OCI-LY3 (cell line): ENCODE data around the gene DOP1A.

Experiments
- H2AFZ ChIP-seq: fragments of 200-600, 300-600 bp; shearing (Covaris generic); 2 replicates; pipeline ENCODE4 v1.6.0; 2014; ENCODE audit warnings: antibody characterized with exemption, low read depth, low read length
- H3K27ac ChIP-seq: fragments of 200-600, 300-600 bp; sonication (generic); 2 replicates; pipeline ENCODE4 v1.5.1; 2014; ENCODE audit warnings: mild to moderate bottlenecking, low read length, moderate library complexity, mixed read lengths
- H3K27me3 ChIP-seq: fragments of 200-600, 300-600 bp; sonication (generic); 2 replicates; pipeline ENCODE4 v1.6.1; 2014; ENCODE audit warnings: low read depth, low read length, mixed read lengths
- H3K36me3 ChIP-seq: fragments of 200-600, 300-600 bp; sonication (generic); replicated peaks from 2 replicates; pipeline ENCODE3; 2014; ENCODE audit warnings: low read depth, low read length, mixed read lengths
- H3K4me1 ChIP-seq: fragments of 300-600, 200-600 bp; sonication (generic); 2 replicates; pipeline ENCODE4 v1.6.1; 2014; ENCODE audit warnings: low read length, mixed read lengths
- H3K4me2 ChIP-seq: fragments of 200-600, 300-600 bp; sonication (generic); 2 replicates; pipeline ENCODE4 v1.6.1; 2014; ENCODE audit warnings: low read length, mixed read lengths
- H3K4me3 ChIP-seq: fragments of 300-600, 200-600 bp; sonication (generic); 2 replicates; pipeline ENCODE4 v1.5.1; 2014; ENCODE audit warnings: antibody characterized with exemption, mild to moderate bottlenecking, low read length, moderate library complexity
- H3K79me2 ChIP-seq: fragments of 300-600, 200-600 bp; shearing (Covaris generic); 2 replicates; pipeline ENCODE4 v1.6.1; 2014; ENCODE audit warnings: mild to moderate bottlenecking, low read length, mixed read lengths
- H3K9ac ChIP-seq: fragments of 300-600, 200-600 bp; shearing (Covaris generic); 2 replicates; pipeline ENCODE4 v1.6.0; 2014; ENCODE audit warnings: mild to moderate bottlenecking, low read length, moderate library complexity
- H3K9me3 ChIP-seq: fragments of 200-600, 300-600 bp; shearing (Covaris generic); 2 replicates; pipeline ENCODE4 v1.6.1; 2014; ENCODE audit warnings: low read length, mixed read lengths; ENCODE audit not compliant: insufficient read depth
- H4K20me1 ChIP-seq: fragments of 200-600, 300-600 bp; sonication (generic); 2 replicates; pipeline ENCODE4 v1.6.1; 2016; ENCODE audit warnings: low read length, mixed read lengths; ENCODE audit not compliant: insufficient read depth
- EZH2phosphoT487 ChIP-seq: fragments of 200-600 bp; shearing (Covaris generic); IDR thresholded peaks from 2 replicates; pipeline ENCODE4 v1.6.1; 2018; ENCODE audit warnings: antibody characterized with exemption, mixed run types, low read depth
- TF ChIP-seq, protein P1 (sequence below): fragments of 200-600, 300-600 bp; sonication (generic); IDR thresholded peaks from 2 replicates; pipeline ENCODE4 v1.5.1; 2014; ENCODE audit warnings: antibody characterized with exemption, low read length, low read depth

The DOP1A gene

DNA sequence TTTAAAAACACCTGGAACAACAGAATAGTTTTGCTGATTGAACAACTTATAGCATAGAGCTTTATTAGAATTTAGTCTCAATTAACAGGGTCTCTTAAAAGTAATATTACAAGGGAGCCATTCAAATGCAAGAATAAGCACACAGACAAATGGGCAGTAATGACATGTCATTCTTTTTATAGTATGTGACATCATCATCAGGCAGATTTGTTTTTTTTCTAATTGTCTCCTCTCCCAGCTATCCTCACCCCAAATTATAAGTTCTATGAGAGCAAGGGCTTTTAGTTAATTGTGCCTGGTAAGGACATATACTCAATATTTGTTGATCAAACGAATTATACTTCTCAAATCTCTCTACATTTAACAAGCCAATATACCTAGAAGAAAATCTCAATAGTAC lies 114.6 kb downstream of the DOP1A start:
- H3K79me2 ChIP-seq = 0 out of 2 replicates have a peak, but pooled peaks cover 3% of the 10 kb centered on the region
- H2AFZ ChIP-seq = no peak overlapping the region
- TF ChIP-seq EZH2phosphoT487 = no peak
- TF ChIP-seq, protein P1, sequence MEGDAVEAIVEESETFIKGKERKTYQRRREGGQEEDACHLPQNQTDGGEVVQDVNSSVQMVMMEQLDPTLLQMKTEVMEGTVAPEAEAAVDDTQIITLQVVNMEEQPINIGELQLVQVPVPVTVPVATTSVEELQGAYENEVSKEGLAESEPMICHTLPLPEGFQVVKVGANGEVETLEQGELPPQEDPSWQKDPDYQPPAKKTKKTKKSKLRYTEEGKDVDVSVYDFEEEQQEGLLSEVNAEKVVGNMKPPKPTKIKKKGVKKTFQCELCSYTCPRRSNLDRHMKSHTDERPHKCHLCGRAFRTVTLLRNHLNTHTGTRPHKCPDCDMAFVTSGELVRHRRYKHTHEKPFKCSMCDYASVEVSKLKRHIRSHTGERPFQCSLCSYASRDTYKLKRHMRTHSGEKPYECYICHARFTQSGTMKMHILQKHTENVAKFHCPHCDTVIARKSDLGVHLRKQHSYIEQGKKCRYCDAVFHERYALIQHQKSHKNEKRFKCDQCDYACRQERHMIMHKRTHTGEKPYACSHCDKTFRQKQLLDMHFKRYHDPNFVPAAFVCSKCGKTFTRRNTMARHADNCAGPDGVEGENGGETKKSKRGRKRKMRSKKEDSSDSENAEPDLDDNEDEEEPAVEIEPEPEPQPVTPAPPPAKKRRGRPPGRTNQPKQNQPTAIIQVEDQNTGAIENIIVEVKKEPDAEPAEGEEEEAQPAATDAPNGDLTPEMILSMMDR = no peak
- H3K27me3 ChIP-seq = no peaks in the 10 kb centered on the region
- no peak overlapping the region for H3K27ac ChIP-seq
- no peak overlapping the region for H3K4me3 ChIP-seq
- no peak overlapping the region for H3K9ac ChIP-seq
- no peaks in the 10 kb centered on the region for H3K9me3 ChIP-seq
- H3K36me3 ChIP-seq = peaks cover 80% of the 10 kb centered on the region
- no peaks in the 10 kb centered on the region for H3K4me1 ChIP-seq
- H4K20me1 ChIP-seq = peaks cover 16% of the 10 kb centered on the region; the same call in 1 of the 2 replicates
- no peak overlapping the region for H3K4me2 ChIP-seq

DNA sequence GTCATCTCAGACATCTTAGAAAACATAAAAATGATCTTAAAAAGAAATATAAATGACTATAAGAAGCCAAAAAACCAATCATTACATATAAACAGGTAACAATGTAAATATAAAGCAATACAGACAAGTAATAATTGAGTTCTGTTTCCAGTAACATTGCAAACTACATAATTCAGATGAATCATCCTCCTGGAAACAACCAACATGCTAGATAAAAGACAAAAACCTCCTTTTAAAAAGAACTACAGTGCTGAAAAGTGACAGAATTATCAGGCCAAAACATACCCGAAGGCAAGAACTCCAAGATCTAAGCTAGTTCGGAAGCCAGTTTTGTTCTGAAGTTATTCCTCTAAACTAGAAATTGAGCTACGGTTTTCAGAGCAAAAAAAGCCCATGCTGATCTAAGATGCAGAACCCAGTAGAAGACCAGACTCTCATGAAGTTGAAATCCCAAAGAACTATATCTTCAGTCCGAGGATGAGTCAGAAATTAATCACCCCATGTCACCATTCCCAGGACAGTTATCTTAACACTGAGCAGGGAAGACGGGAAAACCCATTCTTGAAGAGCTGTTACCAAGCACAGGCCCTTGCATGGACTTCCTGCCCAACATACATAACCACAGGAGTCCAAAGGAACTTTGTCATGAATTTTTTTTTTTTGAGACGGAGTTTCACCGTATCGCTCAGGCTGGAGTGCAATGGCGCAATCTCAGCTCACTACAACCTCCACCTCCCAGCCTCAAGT lies 115.8 kb downstream of the DOP1A start:
- no peak overlapping the region for H3K4me2 ChIP-seq
- TF ChIP-seq, protein P1 = no peak
- TF ChIP-seq EZH2phosphoT487 = no peak
- no peak overlapping the region for H3K27ac ChIP-seq
- no peak overlapping the region for H3K4me3 ChIP-seq
- peaks cover 77% of the 10 kb centered on the region for H3K36me3 ChIP-seq
- peaks cover 17% of the 10 kb centered on the region; the same call in 1 of the 2 replicates for H4K20me1 ChIP-seq
- H3K27me3 ChIP-seq = no peaks in the 10 kb centered on the region
- H2AFZ ChIP-seq = no peak overlapping the region
- no peaks in the 10 kb centered on the region for H3K9me3 ChIP-seq
- H3K79me2 ChIP-seq = 0 out of 2 replicates have a peak, but pooled peaks cover 3% of the 10 kb centered on the region
- H3K4me1 ChIP-seq = no peaks in the 10 kb centered on the region
- no peak overlapping the region for H3K9ac ChIP-seq

DNA sequence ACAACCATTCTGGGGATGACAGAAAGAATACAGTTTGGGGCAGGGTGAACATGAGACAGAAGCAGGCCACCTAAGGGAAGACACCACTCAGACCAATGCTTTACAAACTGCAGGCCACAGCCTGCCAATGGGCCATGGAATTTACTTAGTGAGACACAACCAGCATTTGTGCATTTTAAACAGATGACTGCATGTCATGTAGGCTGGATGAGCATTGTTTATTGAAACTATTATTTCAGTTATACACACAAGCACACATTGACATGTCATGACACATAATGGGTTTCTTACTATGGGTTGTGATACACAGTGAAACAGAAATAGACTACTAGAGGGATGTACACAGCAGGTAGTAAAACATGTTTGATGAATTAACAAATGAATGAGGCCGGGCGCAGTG lies 117.6 kb downstream of the DOP1A start:
- no peak overlapping the region for H3K27ac ChIP-seq
- no peak for TF ChIP-seq EZH2phosphoT487
- TF ChIP-seq, protein P1 = no peak

DNA sequence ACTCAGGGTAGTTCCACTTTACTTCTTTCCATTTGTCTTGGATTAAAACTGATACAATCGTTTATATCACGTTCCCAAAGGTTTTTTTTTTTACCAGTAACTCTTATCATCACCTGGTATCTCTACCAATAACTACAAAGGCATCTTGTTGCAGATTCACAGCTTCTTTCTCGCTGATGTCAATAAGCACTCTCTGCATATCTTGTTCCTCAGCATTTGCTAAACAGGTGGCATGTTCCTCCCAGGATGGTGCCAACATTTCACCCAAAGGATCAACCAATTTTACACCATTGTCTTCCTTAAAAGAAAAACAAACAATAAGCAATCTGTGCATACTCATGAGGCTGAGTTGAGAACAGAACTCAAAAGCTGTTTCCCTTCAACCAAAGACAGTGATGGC lies 121.0 kb downstream of the DOP1A start:
- H3K4me2 ChIP-seq = no peak overlapping the region
- H3K4me3 ChIP-seq = no peak overlapping the region
- no peaks in the 10 kb centered on the region for H3K27me3 ChIP-seq
- H3K36me3 ChIP-seq = peaks cover 63% of the 10 kb centered on the region
- H3K27ac ChIP-seq = no peak overlapping the region
- no peak for TF ChIP-seq EZH2phosphoT487
- TF ChIP-seq, protein P1 = no peak
- peaks cover 45% of the 10 kb centered on the region for H3K79me2 ChIP-seq
- H3K9ac ChIP-seq = no peak overlapping the region
- peaks cover 4% of the 10 kb centered on the region for H3K4me1 ChIP-seq
- peaks cover 37% of the 10 kb centered on the region for H4K20me1 ChIP-seq
- no peak overlapping the region for H2AFZ ChIP-seq
- H3K9me3 ChIP-seq = no peaks in the 10 kb centered on the region

More for the DNA sequence above, 117.6 kb downstream of the DOP1A start:
- Histone ChIP-seq H3K36me3 (peaks cover 83% of the 10 kb centered on the region), H3K9ac (no peak overlapping the region), H2AFZ (no peak overlapping the region), H3K4me2 (no peak overlapping the region), H3K27me3 (no peaks in the 10 kb centered on the region), H3K9me3 (no peaks in the 10 kb centered on the region), H3K79me2 (peaks cover 14% of the 10 kb centered on the region), H3K4me1 (no peaks in the 10 kb centered on the region), H4K20me1 (peaks cover 35% of the 10 kb centered on the region), H3K4me3 (no peak overlapping the region)
